Heart right ventricle (tissue), 16 donors: ENCODE results near the gene GCA. TPM values are rescaled to one million over a fixed set of nuclear protein-coding genes. Genes with fewer than 3 reads are reported as not detected.

Experiments
- ATAC-seq, 8 donors: fragments of 200-7000 bp; cut with Tn5 transposase; one replicate each; pipeline ENCODE4 v1.9.1; 2020; ENCODE audit warnings: mild to moderate bottlenecking in 8 of 8, moderate library complexity in 8 of 8, moderate number of reproducible peaks in 1 of 8
- DNase-seq, 2 donors: peaks; one replicate each; pipeline ENCODE4 v3.0.0-alpha.2; 2020
- H3K27ac ChIP-seq, 10 donors: fragments of 200-600 bp; sonication (generic) in 2 of 10; one replicate each; pipeline versions ENCODE4 v1.5.0 to v1.8.0; 2020 to 2022; ENCODE audit warnings: mild to moderate bottlenecking in 3 of 10
- H3K27me3 ChIP-seq, 7 donors: fragments of 200-600 bp; one replicate each; pipeline ENCODE4 v1.8.0; 2021 to 2022; ENCODE audit warnings: mild to moderate bottlenecking in 2 of 7
- H3K36me3 ChIP-seq, 9 donors: fragments of 200-600 bp; sonication (generic) in 1 of 9; one replicate each; pipeline versions ENCODE4 v1.5.0 to v1.8.0; 2020 to 2022; ENCODE audit warnings: mild to moderate bottlenecking in 2 of 9
- H3K4me1 ChIP-seq, 9 donors: fragments of 200-600 bp; sonication (generic) in 1 of 9; one replicate each; pipeline versions ENCODE4 v1.5.0 to v1.8.0; 2020 to 2022; ENCODE audit warnings: mild to moderate bottlenecking in 4 of 9
- H3K4me3 ChIP-seq, 10 donors: fragments of 200-600 bp; sonication (generic) in 2 of 10; one replicate each; pipeline versions ENCODE4 v1.5.0 to v1.8.0; 2020 to 2022; ENCODE audit warnings: mild to moderate bottlenecking in 7 of 10, moderate library complexity in 2 of 10
- H3K9me3 ChIP-seq, 11 donors: fragments of 200-600 bp in 10 of 11; sonication (generic) in 2 of 11; one replicate each; pipeline versions ENCODE4 v1.5.0 to v1.8.0; 2013 to 2022; ENCODE audit warnings: mild to moderate bottlenecking in 2 of 11, control low read depth in 1 of 11, moderate library complexity in 1 of 11
- WGBS, 2 donors: extraction: QIAGEN DNeasy Blood & Tissue Kit; methylation state at CpG; one replicate each; pipeline ENCODE4 v1.1.7; 2013; ENCODE audit warnings: inconsistent platforms in 1 of 2; 5-methylcytosine and 5-hydroxymethylcytosine counted together
- intact Hi-C, 10 donors: fragments of 100-400 bp; cut with DNase I; formaldehyde crosslinking; loops; one replicate each; pipeline versions ENCODE4 v1.11.1 to v1.14.2; 2022
- polyA plus RNA-seq, 2 donors: library from polyadenylated mRNA; stranded (reverse); fragments of 200-250 nt; gene quantifications; one replicate each; pipeline ENCODE4 v1.2.3, GENCODE V29; 2013
- total RNA-seq, 10 donors: library from RNA; stranded (reverse); fragmentation: NEBNext Ultra II Directional in 3 of 10; extraction: Animal tissue kit (Norgen Biotek cat#: 25700) in 3 of 10; gene quantifications; one replicate each; pipeline versions ENCODE4 v1.2.1 to v1.2.4, GENCODE V29; 2021 to 2023
- TF ChIP-seq, protein P1 (sequence below), 9 donors: fragments of 200-600 bp; sonication (generic) in 2 of 9; IDR thresholded peaks; one replicate each; pipeline versions ENCODE4 v1.5.0 to v1.8.0; 2021 to 2022; ENCODE audit warnings: antibody characterized with exemption in 9 of 9, mild to moderate bottlenecking in 5 of 9, moderate library complexity in 1 of 9
- donor health status: Arrhythmogenic right ventricular cardiomyopathy.
- donor health status: ischemic (EF 13 %, LVEDD 7.1; RV severe dilation, severe dysfunction).
- donor health status: healthy with polysubstance abuse.
- donor health status: DM: no; HTN: yes; CAD: no.
- donor health status: DM: no; HTN: no; CAD: no.
- donor health status: ischemic (EF 25% LVEDD 6.9; RV normal size, moderate dysfunction).
- donor health status: ischemic (EF 25% LVEDD 5.7; RV mildly dilated, moderate dysfunction).
- donor health status: healthy.
- donor health status: DM: yes; HTN: yes; CAD: no.
- donor health status: Ischemic cardiomyopathy.
- donor health status: ischemic (EF 35%, LVEDD 5.7; RV mildly dilated, moderate dysfunction).
- donor health status: nonischemic (EF 11% LVEDD 7.7; RV severe dilation, severe dysfunction).
- donor health status: DM: yes; HTN: yes; CAD: no.
- donor health status: PGD.
- donor health status: ischemic (EF 29% LVEDD 5.4; RV normal size, mild dysfunction).
- donor health status: nonischemic (EF 23%, LVEDD 6.1; RV moderate dilation, normal function).

Gene GCA
- total and polyA plus RNA-seq, 12 donors, result 3.1 to 19.4 (median 6.9) TPM

DNA sequence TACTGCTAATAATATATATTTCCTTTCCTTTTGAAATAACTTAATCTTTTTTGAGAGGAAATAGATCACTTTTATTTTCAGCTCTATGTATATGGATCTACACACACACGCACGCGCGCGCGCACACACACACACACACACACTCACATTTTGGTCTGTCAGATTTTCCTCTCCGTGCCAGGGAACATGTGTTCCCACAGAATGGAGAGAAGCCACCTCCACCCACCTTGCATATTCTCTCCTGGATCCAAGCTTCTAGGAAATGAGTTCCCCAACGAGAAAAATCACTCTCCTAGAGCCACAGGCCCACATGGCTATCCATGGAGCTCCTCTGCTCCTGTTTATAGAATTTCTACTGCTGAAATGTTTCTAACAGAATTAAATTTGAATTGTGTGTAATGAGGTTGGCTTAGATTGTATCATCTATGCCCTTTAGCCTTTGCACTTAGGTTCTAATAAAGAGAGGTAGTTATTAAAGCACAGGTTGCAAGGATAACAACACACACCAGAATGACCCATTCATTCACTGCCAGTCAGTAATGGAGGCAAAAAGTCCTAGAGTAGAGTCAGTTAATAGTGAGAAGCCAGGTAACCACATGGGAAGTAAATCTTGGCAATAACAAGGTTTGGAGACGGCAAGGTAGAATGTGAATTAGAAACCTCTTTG is 45.1 kb upstream of the GCA start:
- WGBS, 2 donors, result 87 to 93% methylated on average over 9 of the region's 9 CpGs
- TF ChIP-seq, protein P1, sequence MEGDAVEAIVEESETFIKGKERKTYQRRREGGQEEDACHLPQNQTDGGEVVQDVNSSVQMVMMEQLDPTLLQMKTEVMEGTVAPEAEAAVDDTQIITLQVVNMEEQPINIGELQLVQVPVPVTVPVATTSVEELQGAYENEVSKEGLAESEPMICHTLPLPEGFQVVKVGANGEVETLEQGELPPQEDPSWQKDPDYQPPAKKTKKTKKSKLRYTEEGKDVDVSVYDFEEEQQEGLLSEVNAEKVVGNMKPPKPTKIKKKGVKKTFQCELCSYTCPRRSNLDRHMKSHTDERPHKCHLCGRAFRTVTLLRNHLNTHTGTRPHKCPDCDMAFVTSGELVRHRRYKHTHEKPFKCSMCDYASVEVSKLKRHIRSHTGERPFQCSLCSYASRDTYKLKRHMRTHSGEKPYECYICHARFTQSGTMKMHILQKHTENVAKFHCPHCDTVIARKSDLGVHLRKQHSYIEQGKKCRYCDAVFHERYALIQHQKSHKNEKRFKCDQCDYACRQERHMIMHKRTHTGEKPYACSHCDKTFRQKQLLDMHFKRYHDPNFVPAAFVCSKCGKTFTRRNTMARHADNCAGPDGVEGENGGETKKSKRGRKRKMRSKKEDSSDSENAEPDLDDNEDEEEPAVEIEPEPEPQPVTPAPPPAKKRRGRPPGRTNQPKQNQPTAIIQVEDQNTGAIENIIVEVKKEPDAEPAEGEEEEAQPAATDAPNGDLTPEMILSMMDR (IDR thresholded peaks at IDR 0.05), result no peak

DNA sequence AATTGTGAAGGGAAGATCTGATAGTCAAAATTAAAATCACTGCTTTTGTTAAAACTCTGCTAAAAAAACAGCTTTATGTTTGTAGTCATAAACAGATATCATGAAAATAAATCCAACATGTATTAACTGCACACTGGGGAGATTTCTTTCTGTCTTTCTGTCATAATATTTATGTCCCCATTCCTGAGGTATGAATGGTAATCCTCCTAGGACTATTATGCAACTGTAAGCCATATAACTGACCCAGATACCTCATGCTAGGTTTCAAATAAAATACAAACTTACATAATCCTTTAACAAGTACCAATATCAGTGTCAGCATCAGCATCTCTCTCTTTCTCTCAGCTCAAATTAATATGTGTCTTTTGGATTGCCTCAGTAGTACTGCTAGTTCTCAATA is 43.7 kb upstream of the GCA start:
- intact Hi-C loops, result loop anchor here in 7 of 10 donors (2.0 to 10.0 kb wide), 9 partner anchors 77 to 715 kb away; partner anchors contain the start of gene GCG (in 3 of the 7)
- H3K4me1 ChIP-seq, result peaks cover 0 to 7% (median 0%) of the 10 kb centered on the region in 9 donors
- no peaks in the 10 kb centered on the region for H3K9me3 ChIP-seq
- H3K4me3 ChIP-seq, result no peak overlapping the region
- no peaks in the 10 kb centered on the region for H3K27me3 ChIP-seq
- H3K27ac ChIP-seq, result no peak overlapping the region
- ATAC-seq (no peak), DNase-seq (no peak)
- TF ChIP-seq, protein P1 (IDR thresholded peaks at IDR 0.05), result no peak
- H3K36me3 ChIP-seq, result peaks cover 0 to 58% (median 0%) of the 10 kb centered on the region in 9 donors

More for the DNA sequence above, 45.1 kb upstream of the GCA start:
- DNase-seq, result no peak
- H3K36me3 ChIP-seq, result peaks cover 0 to 56% (median 0%) of the 10 kb centered on the region in 9 donors
- no peaks in the 10 kb centered on the region for H3K27me3 ChIP-seq
- no peaks in the 10 kb centered on the region for H3K9me3 ChIP-seq
- peaks cover 0 to 8% (median 0%) of the 10 kb centered on the region in 9 donors for H3K4me1 ChIP-seq
- H3K27ac ChIP-seq, result no peak overlapping the region
- H3K4me3 ChIP-seq, result no peak overlapping the region
- ATAC-seq, result no peak
- intact Hi-C loops, result loop anchor here in 8 of 10 donors (1.0 to 10.0 kb wide), 10 partner anchors 77 to 714 kb away; partner anchors contain the start of gene GCG (in 1 of the 8)

DNA sequence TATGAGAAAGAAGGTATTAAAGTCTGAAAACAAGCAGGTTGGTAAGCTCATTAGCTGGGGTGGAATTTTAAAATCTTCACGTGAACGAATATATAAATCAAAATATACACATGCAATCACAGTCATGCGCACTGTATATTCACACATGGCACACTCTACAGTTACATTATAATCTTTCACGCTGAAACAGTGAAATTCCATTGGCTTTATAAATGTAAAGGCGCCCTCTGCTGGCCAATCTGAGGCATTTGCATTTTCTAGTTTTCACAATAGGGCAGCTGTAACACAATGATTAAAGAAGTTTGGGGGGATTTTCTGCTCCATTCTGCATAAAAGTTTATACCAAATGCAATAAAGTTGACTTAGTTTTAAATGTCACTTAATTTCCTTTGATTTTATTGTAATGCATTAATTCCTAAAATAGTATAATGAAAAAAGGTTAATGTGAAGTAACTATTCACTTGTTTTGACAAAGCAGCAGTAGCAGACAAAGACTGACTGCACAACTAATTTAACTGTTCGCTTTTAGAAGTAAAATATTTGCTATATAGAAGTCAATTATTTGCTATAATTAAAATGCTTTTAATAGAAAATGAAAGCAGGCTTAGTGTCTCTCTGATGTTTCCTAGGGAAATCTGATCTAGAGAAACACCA is 42.7 kb upstream of the GCA start:
- Histone ChIP-seq H3K27me3 (no peaks in the 10 kb centered on the region), H3K4me1 (peaks cover 0 to 7% (median 0%) of the 10 kb centered on the region in 9 donors), H3K4me3 (no peak overlapping the region), H3K9me3 (no peaks in the 10 kb centered on the region), H3K27ac (no peak overlapping the region), H3K36me3 (peaks cover 0 to 64% (median 0%) of the 10 kb centered on the region in 9 donors)
- intact Hi-C loops, result loop anchor here in 7 of 10 donors (2.0 to 10.0 kb wide), 9 partner anchors 78 to 716 kb away; partner anchors contain the start of gene GCG (in 3 of the 7)
- TF ChIP-seq, protein P1 (IDR thresholded peaks at IDR 0.05), result peak; percentile 80 to 91 (median 86)
- DNase-seq (peak in 1 of 2 donors; percentile 21), ATAC-seq (peak in 6 of 8 donors; percentile 20 to 66 (median 57))
- 10% methylated on average over 6 of the region's 6 CpGs for WGBS, 2 donors

DNA sequence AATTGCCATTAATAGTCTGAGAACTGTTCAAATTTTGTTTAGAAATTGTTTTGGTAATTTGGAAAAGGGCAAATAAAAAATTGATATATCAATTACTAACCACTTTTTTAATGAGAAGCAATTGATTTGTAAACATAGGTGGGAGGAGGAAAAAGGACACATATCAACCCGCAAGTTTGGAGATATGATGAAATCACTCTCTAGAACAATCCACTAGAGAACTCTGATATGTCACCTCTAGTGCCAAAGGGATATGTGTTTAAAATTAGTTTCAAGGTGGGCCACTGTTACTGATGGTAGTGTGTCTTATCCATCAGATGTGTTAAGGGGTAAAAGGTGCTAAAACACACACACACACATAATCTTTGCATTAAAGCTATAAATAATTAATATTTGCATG is 42.1 kb upstream of the GCA start:
- Histone ChIP-seq H3K4me3 (no peak overlapping the region), H3K27ac (no peak overlapping the region), H3K9me3 (no peaks in the 10 kb centered on the region), H3K4me1 (peaks cover 0 to 7% (median 0%) of the 10 kb centered on the region in 9 donors), H3K36me3 (peaks cover 0 to 70% (median 0%) of the 10 kb centered on the region in 9 donors), H3K27me3 (no peaks in the 10 kb centered on the region)
- TF ChIP-seq, protein P1 (IDR thresholded peaks at IDR 0.05), result no peak
- no peak for ATAC-seq
- intact Hi-C loops, result loop anchor here in 7 of 10 donors (2.0 to 10.0 kb wide), 9 partner anchors 79 to 717 kb away; partner anchors contain the start of gene GCG (in 3 of the 7)
- 63 to 68% methylated on average over 1 of the region's 1 CpG for WGBS, 2 donors
- DNase-seq, result no peak
